GM21367 (cell line): Measurements from ENCODE around the gene FXN.
"Not testable (repeated sequence)": the region's sequence is repeated elsewhere in the genome, so short reads cannot be mapped to it uniquely, and the experiment has no call there.

Experiments
- ATAC-seq: cut with Tn5 transposase; IDR thresholded peaks from one replicate; pipeline ENCODE4 v1.9.1; 2021; ENCODE audit not compliant: unreplicated experiment

The FXN gene

GRCh38 chr9:69065660-69066059 is 30.1 kb downstream of the FXN start:
- no peak for ATAC-seq

DNA sequence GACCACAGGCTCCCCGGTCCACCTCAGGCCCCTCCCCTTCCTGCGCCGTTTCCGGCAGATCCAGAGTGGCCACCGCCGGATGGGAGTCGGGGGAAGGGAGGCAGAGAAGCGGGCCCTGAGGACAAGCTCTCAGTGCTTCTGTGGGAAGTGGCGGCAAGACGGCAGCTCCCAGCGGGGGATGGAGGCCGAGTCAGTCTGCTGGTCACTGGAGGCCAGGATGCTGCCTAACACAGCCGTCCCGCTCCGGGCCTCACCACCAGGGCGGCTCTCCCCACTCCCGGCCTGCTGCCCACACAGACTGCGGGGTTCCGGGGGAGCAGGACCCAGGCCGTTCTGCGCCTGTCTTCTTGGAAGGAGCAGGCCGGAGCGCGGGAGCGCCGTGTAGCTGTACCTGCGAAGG is 31.4 kb downstream of the FXN start:
- no peak for ATAC-seq

GRCh38 chr9:69070201-69070600 is 34.6 kb downstream of the FXN start:
- ATAC-seq = no peak

GRCh38 chr9:69071059-69071458 is 35.5 kb downstream of the FXN start:
- no peak for ATAC-seq

GRCh38 chr9:69073103-69073502 is 37.6 kb downstream of the FXN start:
- no peak for ATAC-seq

DNA sequence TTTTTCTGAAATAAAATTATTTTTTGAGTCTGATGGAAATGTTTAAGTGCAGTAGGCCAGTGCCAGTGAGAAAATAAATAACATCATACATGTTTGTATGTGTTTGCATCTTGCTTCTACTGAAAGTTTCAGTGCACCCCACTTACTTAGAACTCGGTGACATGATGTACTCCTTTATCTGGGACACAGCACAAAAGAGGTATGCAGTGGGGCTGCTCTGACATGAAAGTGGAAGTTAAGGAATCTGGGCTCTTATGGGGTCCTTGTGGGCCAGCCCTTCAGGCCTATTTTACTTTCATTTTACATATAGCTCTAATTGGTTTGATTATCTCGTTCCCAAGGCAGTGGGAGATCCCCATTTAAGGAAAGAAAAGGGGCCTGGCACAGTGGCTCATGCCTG is 39.2 kb downstream of the FXN start:
- no peak for ATAC-seq

DNA sequence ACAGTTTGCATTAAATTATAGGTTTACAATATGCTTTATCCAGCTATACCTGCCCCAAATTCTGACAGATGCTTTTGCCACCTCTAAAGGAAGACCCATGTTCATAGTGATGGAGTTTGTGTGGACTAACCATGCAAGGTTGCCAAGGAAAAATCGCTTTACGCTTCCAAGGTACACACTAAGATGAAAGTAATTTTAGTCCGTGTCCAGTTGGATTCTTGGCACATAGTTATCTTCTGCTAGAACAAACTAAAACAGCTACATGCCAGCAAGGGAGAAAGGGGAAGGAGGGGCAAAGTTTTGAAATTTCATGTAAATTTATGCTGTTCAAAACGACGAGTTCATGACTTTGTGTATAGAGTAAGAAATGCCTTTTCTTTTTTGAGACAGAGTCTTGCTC is 41.0 kb downstream of the FXN start:
- no peak for ATAC-seq

DNA sequence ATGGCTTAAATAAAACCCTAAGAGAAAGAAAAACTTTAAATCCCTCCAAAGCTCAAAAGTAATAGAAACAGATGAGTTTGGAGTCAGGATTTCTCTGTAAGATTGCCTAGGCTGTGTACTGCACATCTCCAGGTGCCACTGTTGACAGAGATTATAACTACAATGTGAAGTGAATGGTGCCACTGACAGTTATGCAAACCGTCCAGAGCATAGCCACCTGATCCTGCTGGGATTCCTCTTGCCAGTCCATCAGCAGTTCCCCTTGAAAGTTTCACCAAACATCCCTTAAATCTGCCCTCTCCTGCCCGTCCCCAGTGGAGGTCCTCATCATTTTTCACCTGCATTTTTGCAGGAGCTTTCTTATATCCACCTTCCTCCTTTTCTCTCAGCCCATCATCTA is 42.5 kb downstream of the FXN start:
- no peak for ATAC-seq

DNA sequence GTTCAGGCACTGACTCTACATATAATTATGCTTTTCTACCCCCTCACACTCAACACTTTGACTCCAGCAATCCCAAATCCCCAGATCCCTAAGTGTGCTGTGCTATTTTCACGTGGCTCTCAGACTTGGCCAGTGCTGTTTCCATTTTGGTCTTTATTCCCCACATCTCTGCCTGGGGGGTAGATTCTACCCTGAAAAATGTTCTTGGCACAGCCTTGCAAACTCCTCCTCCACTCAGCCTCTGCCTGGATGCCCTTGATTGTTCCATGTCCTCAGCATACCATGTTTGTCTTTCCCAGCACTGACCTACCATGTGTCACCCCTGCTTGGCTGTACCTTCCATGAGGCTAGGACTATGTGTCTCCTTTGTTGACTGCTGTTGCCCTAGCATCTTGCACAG is 43.0 kb downstream of the FXN start:
- no peak for ATAC-seq

- ATAC-seq = no peak
Measured at GRCh38 chr9:69079186-69079585, 43.6 kb downstream of the FXN start.

DNA sequence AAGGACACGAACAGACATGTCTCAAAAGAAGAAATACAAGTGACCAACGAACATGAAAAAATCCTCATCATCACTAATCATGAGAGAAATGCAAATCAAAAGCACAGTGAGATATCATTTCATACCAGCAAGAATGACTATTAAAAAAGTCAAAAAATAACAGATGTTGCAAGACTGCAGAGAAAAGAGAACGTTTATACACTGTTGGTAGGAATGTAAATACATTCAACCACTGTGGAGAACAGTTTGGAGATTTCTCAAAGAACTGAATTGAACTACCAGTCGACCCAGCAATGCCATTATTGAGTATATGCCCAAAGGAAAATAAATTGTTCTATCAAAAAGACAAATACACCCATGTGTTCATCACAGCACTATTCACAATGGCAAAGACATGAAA is 45.7 kb downstream of the FXN start:
- no peak for ATAC-seq

- no peak for ATAC-seq
Measured at GRCh38 chr9:69083321-69083720, 47.8 kb downstream of the FXN start.

DNA sequence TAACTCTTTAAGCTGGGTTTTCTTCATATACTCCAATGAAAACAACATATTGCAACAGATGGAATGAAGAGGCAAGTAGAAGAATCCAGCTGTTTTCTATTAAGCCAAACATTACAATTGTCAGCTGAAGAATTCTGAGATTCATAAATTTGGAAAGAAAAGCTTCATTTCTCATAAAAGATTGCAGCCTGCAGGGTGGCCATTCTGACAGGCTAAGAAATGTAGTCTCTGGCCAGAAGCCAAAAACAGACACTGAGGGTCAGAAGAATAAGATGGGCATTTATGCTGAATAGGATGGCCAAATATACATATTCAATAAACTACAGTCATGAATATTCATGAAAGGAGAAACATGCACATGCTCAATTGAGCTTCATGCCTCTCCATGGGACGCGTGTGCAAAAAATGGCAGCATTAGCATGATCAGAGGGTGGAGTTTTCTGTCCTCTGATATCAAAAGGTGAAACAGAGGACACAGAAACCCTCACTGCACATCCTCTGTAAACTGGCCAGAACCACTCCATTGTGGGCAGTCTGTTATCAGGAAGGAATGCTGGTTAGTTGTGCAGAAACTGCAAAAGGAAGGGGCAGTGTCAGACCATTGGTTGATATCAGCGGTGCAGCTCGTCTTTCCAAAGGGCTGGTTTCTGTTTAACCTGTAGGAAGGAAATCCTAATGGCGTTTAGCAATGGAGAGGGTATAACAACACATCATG is 50.2 kb downstream of the FXN start:
- ATAC-seq = no peak

DNA sequence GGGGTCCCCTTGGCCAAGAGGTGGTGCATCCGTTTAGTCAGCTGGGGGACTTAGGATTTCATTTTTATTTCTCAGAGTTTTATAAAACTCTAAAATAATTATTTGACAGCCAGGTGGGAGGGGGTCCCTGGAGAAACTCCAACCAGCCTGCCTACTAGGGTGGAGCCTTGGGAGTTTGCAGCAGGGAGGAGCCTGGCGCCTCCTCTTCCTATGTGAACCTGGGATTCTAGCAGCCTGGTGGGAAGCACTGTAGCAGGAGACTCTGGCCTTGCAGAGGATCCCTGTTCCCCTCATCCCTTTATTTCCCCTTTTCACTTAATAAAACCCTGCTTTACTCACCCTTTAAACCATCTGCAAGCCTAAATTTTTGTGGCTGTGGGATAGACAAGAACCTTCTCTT is 50.8 kb downstream of the FXN start:
- no peak for ATAC-seq

DNA sequence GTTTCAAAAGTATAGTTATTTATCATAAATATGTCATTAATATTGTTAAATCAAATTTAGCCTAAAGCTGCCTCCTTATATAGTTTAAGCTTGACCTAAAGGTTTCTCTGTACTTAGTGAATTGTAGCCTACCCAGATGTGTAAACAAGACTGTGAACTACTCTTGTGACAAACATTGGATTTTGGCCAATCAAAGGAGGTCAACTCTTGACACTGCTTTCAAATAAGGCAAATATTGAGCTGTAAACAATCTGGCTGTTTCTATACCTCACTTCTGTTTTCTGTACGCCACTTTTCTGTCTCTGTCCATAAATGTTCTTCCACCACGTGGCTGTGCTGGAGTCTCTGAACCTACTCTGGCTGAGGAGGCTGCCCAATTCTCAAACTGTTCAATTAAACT is 51.2 kb downstream of the FXN start:
- no peak for ATAC-seq

DNA sequence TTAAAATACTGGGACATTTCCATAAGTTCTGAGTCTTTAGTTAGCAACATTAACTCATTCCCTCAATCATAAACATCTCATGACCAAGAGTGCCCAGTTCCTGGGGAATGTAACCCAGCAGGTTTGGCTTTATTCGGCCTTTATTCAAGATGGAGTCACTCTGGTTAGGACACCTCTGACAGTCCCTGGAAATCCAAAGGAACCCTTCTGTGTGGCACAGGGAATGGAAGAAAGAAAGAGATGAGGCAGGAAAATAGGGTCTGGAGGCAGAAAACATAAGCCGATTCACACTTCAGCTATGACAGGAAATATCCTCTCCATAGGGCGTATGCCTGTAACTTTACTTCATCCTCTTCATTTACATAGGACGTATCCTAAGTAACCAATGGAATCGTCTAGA is 53.5 kb downstream of the FXN start:
- no peak for ATAC-seq

- no peak for ATAC-seq
Measured at GRCh38 chr9:69089491-69089890, 53.9 kb downstream of the FXN start.

- ATAC-seq = no peak
Measured at GRCh38 chr9:69090140-69090750, 54.7 kb downstream of the FXN start.

- ATAC-seq = no peak
Measured at GRCh38 chr9:69090946-69091345, 55.4 kb downstream of the FXN start.

DNA sequence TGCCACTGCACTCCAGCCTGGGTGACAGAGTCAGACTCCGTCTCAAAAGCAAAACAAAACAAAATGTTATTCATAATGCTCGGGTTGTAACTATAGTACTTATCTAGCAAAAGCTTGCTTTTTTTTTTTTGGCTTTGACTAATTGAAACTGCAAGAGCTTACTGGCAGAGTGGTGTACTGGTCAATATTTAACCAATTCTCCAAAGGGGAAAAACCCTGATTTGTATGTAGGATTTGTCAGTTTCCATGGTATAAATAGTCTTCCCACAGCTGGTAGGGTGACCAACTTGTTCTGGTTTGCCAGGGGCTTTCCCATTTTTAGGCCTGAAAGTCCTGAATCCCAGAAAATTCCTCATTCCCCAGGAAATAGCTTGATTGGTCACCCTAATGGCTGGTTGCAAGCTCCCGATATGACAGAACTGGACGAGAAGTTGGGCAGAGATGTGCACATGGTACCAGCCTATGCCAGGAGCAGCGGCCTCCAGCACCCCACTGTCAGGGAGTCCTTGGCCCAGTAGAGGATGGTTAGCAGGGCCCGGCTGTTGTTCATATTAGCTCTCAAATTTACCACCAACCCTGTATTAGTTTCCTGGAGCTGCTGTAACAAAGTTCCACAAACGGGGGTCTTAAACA is 58.0 kb downstream of the FXN start:
- ATAC-seq = no peak

GRCh38 chr9:69094361-69095135 is 59.0 kb downstream of the FXN start:
- not testable (repeated sequence) for ATAC-seq

GRCh38 chr9:69097064-69097463 is 61.5 kb downstream of the FXN start:
- ATAC-seq = no peak
